Trophoblast cell (in vitro differentiated cells and primary cell): ENCODE data around the gene TRDN.
"Not testable (repeated sequence)": the region's sequence is repeated elsewhere in the genome, so short reads cannot be mapped to it uniquely, and the experiment has no call there.

ENCODE experiments used
- DNase-seq, 2 donors: peaks; one replicate each; pipeline ENCODE4 v3.0.0-alpha.2; 2016
- H2AFZ ChIP-seq: 2 replicates; pipeline ENCODE4 v1.6.1; 2013; ENCODE audit warnings: low read length, moderate library complexity, mild to moderate bottlenecking; ENCODE audit not compliant: insufficient read depth, poor library complexity
- H2AK5ac ChIP-seq: 2 replicates; pipeline ENCODE4 v1.6.1; 2013; ENCODE audit warnings: mild to moderate bottlenecking, low read length
- H2BK120ac ChIP-seq: 2 replicates; pipeline ENCODE4 v1.6.1; 2013; ENCODE audit warnings: low read length, mild to moderate bottlenecking, moderate library complexity; ENCODE audit not compliant: insufficient read depth, poor library complexity
- H2BK12ac ChIP-seq: 2 replicates; pipeline ENCODE4 v1.6.1; 2013; ENCODE audit warnings: mild to moderate bottlenecking, low read length, moderate library complexity
- H2BK5ac ChIP-seq: 2 replicates; pipeline ENCODE4 v1.6.1; 2013; ENCODE audit warnings: low read length, low read depth, moderate library complexity, mild to moderate bottlenecking; ENCODE audit not compliant: poor library complexity
- H3K14ac ChIP-seq: 2 replicates; pipeline ENCODE4 v1.6.1; 2013; ENCODE audit warnings: mild to moderate bottlenecking, low read length
- H3K18ac ChIP-seq: 2 replicates; pipeline ENCODE4 v1.6.1; 2013; ENCODE audit warnings: mild to moderate bottlenecking, low read length
- H3K23ac ChIP-seq: 2 replicates; pipeline ENCODE4 v1.6.1; 2013; ENCODE audit warnings: low read length
- H3K27ac ChIP-seq: 2 replicates; pipeline ENCODE4 v1.5.1; 2013; ENCODE audit warnings: low read depth, mild to moderate bottlenecking, inconsistent platforms, low read length, moderate library complexity
- H3K27me3 ChIP-seq: 2 replicates; pipeline ENCODE4 v1.6.1; 2013; ENCODE audit warnings: inconsistent platforms, mild to moderate bottlenecking, low read length, moderate library complexity; ENCODE audit not compliant: insufficient read depth
- H3K36me3 ChIP-seq, 2 experiments: 1 replicate in 1 of 2; 2 replicates in 1 of 2; pipeline ENCODE4 v1.6.1; 2013; ENCODE audit warnings: low read length in 2 of 2, mild to moderate bottlenecking in 2 of 2, moderate library complexity in 1 of 2; ENCODE audit not compliant: insufficient read depth in 2 of 2, control insufficient read depth in 1 of 2
- H3K4ac ChIP-seq: 2 replicates; pipeline ENCODE4 v1.6.1; 2013; ENCODE audit warnings: low read depth, mild to moderate bottlenecking, low read length, moderate library complexity
- H3K4me1 ChIP-seq, 2 experiments: 1 replicate in 1 of 2; 2 replicates in 1 of 2; pipeline ENCODE4 v1.6.1; 2013; ENCODE audit warnings: low read length in 2 of 2, mild to moderate bottlenecking in 2 of 2, moderate library complexity in 1 of 2; ENCODE audit not compliant: insufficient read depth in 2 of 2, control insufficient read depth in 1 of 2
- H3K4me2 ChIP-seq: 2 replicates; pipeline ENCODE4 v1.6.1; 2013; ENCODE audit warnings: inconsistent platforms, mild to moderate bottlenecking, low read length, moderate library complexity
- H3K4me3 ChIP-seq: 2 replicates; pipeline ENCODE4 v1.5.1; 2013; ENCODE audit warnings: mild to moderate bottlenecking, low read depth, low read length, inconsistent platforms
- H3K79me1 ChIP-seq: one replicate; pipeline ENCODE4 v1.6.1; 2013; ENCODE audit warnings: low read length
- H3K79me2 ChIP-seq: 2 replicates; pipeline ENCODE4 v1.6.1; 2013; ENCODE audit warnings: low read length, mild to moderate bottlenecking; ENCODE audit not compliant: control insufficient read depth, insufficient read depth, poor library complexity
- H3K9ac ChIP-seq: 2 replicates; pipeline ENCODE4 v1.6.1; 2013; ENCODE audit warnings: mild to moderate bottlenecking, low read length
- H3K9me3 ChIP-seq: 2 replicates; pipeline ENCODE4 v1.6.1; 2013; ENCODE audit warnings: low read depth, mild to moderate bottlenecking, control low read depth, inconsistent platforms, low read length; ENCODE audit not compliant: insufficient read depth
- H4K12ac ChIP-seq: 2 replicates; pipeline ENCODE4 v1.6.1; 2013; ENCODE audit warnings: low read depth, mild to moderate bottlenecking, low read length, moderate library complexity
- H4K8ac ChIP-seq: 2 replicates; pipeline ENCODE4 v1.6.1; 2013; ENCODE audit warnings: low read depth, mild to moderate bottlenecking, low read length, moderate library complexity
- H4K91ac ChIP-seq: one replicate; pipeline ENCODE4 v1.6.1; 2013; ENCODE audit warnings: low read depth, mild to moderate bottlenecking, low read length, moderate library complexity
- WGBS: extraction: QIAGEN DNeasy Blood & Tissue Kit; methylation state at CpG from one replicate; pipeline ENCODE4 v1.1.7; 2013; ENCODE audit warnings: missing lambda C conversion rate; ENCODE audit not compliant: insufficient read length, insufficient coverage; ENCODE audit errors: extremely low coverage; 5-methylcytosine and 5-hydroxymethylcytosine counted together

TRDN gene

GRCh38 chr6:123559816-123560215 is 76.9 kb downstream of the TRDN start:
- not testable (repeated sequence) for H2BK12ac ChIP-seq, H3K4ac ChIP-seq, H4K8ac ChIP-seq, H3K27ac ChIP-seq, H3K14ac ChIP-seq, H3K4me2 ChIP-seq, H3K4me3 ChIP-seq, H2AFZ ChIP-seq, H3K79me2 ChIP-seq, H3K9ac ChIP-seq, H3K18ac ChIP-seq, H3K79me1 ChIP-seq, DNase-seq, H2BK120ac ChIP-seq, H3K36me3 ChIP-seq, H4K12ac ChIP-seq, H3K27me3 ChIP-seq, H3K4me1 ChIP-seq, H2AK5ac ChIP-seq, H2BK5ac ChIP-seq, H3K9me3 ChIP-seq, H3K23ac ChIP-seq, H4K91ac ChIP-seq
- WGBS, result no CpG with 5 or more reads among the region's 5 CpGs

- not testable (repeated sequence) for H2BK12ac ChIP-seq, DNase-seq, H3K18ac ChIP-seq, H3K9me3 ChIP-seq, H3K4ac ChIP-seq, H3K4me1 ChIP-seq, H3K4me2 ChIP-seq, H3K27me3 ChIP-seq, H4K12ac ChIP-seq, H3K79me1 ChIP-seq, H3K79me2 ChIP-seq, H2BK120ac ChIP-seq, H2BK5ac ChIP-seq, H3K4me3 ChIP-seq, H3K27ac ChIP-seq, H4K8ac ChIP-seq, H2AFZ ChIP-seq, H3K23ac ChIP-seq, H3K14ac ChIP-seq, H4K91ac ChIP-seq, H3K9ac ChIP-seq, H2AK5ac ChIP-seq, H3K36me3 ChIP-seq
- no CpG with 5 or more reads among the region's 12 CpGs for WGBS
Observed at GRCh38 chr6:123557474-123557873, 79.3 kb downstream of the TRDN start.

- no peak overlapping the region for H2AK5ac ChIP-seq
- no peak overlapping the region for H2BK5ac ChIP-seq
- no peaks in the 10 kb centered on the region for H3K36me3 ChIP-seq
- H3K4ac ChIP-seq, result no peak overlapping the region
- H3K27me3 ChIP-seq, result no peaks in the 10 kb centered on the region
- no peak overlapping the region for H2AFZ ChIP-seq
- no peaks in the 10 kb centered on the region for H3K9me3 ChIP-seq
- no peak overlapping the region for H3K9ac ChIP-seq
- H4K12ac ChIP-seq, result no peak overlapping the region
- no peaks in the 10 kb centered on the region for H3K79me2 ChIP-seq
- WGBS, result no CpG with 5 or more reads among the region's 4 CpGs
- H3K79me1 ChIP-seq, result no peaks in the 10 kb centered on the region
- H4K91ac ChIP-seq, result no peak overlapping the region
- no peak overlapping the region for H2BK120ac ChIP-seq
- H4K8ac ChIP-seq, result no peak overlapping the region
- no peak overlapping the region for H3K18ac ChIP-seq
- no peak for DNase-seq
- H3K4me2 ChIP-seq, result no peak overlapping the region
- no peak overlapping the region for H3K14ac ChIP-seq
- no peak overlapping the region for H3K4me3 ChIP-seq
- no peak overlapping the region for H3K23ac ChIP-seq
- H3K27ac ChIP-seq, result no peak overlapping the region
- H3K4me1 ChIP-seq, result no peaks in the 10 kb centered on the region
- H2BK12ac ChIP-seq, result no peak overlapping the region
Observed at GRCh38 chr6:123551939-123552707, 84.6 kb downstream of the TRDN start.

GRCh38 chr6:123550052-123550617 is 86.6 kb downstream of the TRDN start:
- Histone ChIP-seq H3K4me2 (no peak overlapping the region), H3K4ac (no peak overlapping the region), H3K4me3 (no peak overlapping the region), H3K18ac (no peak overlapping the region), H3K23ac (no peak overlapping the region), H3K79me2 (no peaks in the 10 kb centered on the region), H4K91ac (no peak overlapping the region), H3K9me3 (no peaks in the 10 kb centered on the region), H3K27ac (no peak overlapping the region), H3K27me3 (no peaks in the 10 kb centered on the region), H2BK120ac (no peak overlapping the region), H4K12ac (no peak overlapping the region), H2BK5ac (no peak overlapping the region), H3K4me1 (no peaks in the 10 kb centered on the region), H2BK12ac (no peak overlapping the region), H3K79me1 (no peaks in the 10 kb centered on the region), H4K8ac (no peak overlapping the region), H3K14ac (no peak overlapping the region), H3K36me3 (no peaks in the 10 kb centered on the region), H3K9ac (no peak overlapping the region), H2AFZ (no peak overlapping the region), H2AK5ac (no peak overlapping the region)
- no CpG with 5 or more reads among the region's 2 CpGs for WGBS
- DNase-seq, result no peak
